Measurements from ENCODE around the gene XCR1.
"Not testable (repeated sequence)": the region's sequence is repeated elsewhere in the genome, so short reads cannot be mapped to it uniquely, and the experiment has no call there.

The XCR1 gene, protein sequence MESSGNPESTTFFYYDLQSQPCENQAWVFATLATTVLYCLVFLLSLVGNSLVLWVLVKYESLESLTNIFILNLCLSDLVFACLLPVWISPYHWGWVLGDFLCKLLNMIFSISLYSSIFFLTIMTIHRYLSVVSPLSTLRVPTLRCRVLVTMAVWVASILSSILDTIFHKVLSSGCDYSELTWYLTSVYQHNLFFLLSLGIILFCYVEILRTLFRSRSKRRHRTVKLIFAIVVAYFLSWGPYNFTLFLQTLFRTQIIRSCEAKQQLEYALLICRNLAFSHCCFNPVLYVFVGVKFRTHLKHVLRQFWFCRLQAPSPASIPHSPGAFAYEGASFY

DNA sequence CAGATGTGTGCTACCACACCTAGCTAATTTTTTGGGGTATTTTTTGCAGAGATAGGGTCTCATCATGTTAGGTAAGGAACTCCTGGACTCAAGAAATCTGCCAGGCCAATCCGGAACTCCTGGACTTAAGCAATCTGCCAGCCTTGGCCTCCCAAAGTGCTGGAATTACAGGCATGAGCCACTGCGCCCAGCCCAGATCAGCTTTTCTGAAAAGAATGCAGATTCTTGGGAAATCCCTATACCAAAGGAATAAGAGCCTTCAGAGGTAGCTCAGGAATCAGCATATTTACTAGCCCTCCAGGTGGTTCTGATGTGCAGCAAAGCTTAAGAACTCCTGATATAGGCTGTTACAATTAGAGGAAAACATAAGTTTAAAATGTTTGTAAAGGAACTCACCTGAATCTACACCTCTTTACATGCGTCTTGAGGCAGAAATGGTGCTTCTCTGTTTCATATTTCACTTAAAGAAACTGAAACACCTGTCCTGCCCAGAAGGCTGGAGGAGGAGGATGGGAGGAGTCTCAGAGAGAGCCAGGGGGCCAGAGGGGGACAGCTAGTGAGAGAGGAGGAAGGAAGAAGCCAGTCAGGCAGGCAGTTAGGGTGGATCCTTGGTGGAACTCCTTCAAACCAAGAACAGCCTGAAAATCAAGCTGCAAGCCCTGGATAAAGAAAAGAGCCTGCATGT is at the start of gene XCR1:
TSS of gene XCR1 (minus strand) at position 463 of the 685 bp plus-strand sequence. CDS start 5,536 bp downstream, outside the sequence.
- no peak for DNase-seq

DNA sequence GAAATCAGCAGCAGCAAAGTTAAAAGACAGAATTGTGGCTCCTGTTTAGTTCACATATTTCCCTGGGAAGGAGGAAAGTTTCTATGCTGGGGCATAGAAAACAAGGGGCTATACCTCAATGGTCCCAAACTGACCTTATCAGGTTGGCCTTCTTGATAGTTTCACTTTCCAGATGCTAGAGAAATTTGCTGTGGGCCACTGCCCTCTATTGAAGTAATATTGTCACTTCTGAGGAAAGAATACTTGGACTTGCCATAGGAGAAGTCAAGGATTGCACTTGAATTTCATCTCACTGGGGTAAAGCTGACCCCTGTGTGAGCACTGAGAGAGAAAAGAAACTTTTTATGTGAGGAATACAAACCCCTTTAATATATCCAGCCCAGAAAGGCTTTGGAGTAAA is 49.3 kb upstream of the XCR1 start:
- no peak for DNase-seq

DNA sequence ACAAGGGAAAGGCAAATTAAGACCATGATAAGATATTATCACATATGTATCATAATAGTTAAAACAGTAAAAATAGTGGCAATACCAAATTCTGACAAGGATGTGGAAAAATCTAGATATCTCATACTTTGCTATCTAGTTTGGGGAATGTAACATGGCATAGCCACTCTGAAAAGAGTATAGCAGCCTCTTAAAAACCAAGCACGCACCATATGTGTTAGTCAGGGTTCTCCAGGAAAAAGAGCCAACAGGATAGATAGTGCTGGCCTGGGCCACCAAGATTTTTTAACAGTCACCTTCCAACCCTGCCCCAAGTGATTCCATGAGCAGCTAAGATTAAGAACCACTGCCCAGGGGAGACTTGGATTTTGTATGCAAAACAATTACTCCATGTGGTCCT is 48.5 kb upstream of the XCR1 start:
- DNase-seq, result no peak

DNA sequence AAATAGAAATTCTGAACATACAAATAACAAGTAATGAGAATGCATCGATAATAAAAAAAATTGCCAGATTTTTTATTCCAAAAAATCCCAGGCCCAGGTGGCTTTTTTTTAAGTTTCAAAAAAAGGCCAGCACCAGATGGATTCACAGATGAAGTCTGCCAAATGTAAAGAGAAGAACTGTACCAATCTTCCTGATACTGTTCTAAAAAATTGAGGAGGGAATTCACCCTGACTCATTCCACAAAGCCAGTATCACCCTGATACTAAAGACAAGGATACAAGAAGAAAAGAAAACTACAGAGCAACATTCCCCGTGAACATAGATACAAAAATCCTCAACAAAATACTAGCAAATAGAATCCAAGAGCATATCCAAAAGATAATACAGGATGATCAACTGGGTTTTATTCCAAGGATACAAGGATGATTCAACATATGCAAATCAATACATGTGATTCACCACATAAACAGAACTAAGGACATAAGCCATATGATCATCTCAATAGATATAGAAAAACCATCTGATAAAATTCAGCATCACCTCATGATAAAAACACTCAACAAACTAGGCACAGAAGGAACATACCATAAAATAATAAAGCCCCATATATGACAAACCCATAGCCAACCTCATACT is 44.1 kb upstream of the XCR1 start:
- DNase-seq, result no peak

DNA sequence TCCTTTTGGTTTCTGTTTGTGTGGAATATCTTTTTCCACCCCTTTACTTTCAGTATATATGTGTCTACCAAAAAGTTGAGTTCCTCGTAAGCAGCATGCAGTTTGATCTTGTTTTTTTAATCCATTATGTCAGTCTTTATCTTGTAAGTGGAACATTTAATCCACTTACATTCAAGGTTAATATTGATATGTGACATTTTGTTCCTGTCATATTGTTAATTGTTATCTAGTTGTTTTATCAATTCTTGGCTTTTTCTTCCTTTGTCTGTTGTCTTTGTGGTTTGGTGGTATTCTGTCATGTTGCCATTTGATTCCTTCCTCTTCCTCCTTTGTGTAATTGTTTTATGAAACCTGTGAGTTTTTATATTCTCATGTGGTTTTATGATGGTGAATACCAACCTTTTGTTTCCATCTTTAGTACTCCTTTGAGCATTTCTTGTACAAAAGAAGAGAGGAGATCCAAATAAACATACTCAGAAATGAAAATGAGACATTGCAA is 43.4 kb upstream of the XCR1 start:
- no peak for DNase-seq

DNA sequence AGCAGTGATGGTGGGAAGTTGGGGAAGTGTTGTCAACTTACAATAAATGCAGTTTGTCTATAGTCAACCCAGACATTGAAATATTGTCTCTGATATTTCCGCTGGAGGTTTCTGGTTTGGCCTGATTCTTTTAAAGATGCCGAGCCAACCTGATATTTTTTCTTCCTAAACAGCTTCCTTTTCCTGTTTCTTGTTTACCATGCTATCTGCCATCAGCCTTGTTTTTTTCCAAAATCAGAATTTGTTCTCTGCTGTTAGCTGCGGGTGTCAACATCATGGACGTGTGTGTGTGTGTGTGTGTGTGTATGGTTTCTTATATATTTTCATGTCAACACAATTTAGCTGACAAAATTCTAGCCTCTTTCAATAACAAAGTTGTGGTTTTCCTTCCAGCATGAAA is 41.2 kb upstream of the XCR1 start:
- no peak for DNase-seq

DNA sequence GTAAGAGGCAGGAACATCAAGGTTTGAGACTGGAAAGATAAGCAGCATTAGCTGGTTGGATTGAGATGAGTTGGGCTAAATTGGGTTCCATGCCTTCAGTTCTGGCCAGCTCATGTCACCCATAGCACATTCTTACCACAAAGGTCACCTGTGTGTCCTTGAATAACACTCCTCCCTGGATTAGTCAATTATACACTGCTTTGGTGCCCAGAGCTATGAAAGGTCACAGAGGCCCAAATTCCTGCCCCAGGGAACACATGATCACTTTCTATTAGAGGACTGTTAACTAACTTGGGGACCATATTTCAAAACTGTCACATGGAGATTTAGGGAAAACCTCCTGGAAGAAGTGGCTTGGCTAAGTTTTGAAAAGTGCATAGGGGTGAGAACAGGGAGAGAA is 40.1 kb upstream of the XCR1 start:
- DNase-seq, result no peak

DNA sequence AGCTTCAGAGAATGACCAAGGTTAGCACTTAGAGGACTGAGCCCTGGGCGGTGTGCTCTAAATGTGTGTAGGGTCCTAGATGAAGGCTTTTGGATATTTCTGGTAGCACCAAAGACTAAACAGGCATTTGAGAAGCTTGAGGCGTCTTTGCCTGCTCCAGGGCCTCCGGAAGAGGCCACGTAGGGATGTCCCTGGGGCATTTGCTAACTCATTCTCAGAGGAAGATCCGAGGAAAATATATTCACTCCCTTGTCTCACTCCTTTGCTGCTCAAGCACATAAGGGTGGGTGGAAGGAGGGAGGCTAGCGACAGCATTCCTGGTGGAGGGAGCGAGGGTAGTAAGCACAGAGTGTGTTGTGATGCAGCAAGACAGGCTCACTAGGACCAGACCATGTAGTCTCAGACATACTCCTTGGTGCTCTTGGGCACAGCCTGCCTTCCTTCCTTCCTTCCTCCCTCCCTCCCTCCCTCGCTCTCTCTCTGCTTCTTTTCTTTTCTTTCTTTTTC is 38.5 kb upstream of the XCR1 start:
- DNase-seq, result peak; percentile 11

DNA sequence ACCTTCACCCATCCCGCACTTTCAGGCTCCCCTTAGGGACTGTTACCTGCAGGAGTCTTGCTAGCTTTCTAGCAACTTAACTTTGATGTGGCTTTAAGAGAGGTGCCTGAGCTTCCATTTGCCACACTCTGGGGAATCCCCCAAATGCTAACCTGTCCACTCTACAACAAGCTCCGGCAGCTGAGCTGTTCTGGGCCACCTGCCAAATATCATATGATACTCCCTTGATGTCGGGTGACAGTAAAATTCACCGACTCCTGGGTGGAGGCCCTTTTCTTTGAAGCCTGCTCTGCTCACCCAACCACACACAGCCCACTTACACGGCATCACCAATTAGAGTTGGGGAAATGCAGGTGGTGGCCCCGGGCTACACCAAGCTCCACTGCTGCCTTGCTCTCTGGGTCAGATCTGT is 38.0 kb upstream of the XCR1 start:
- peak; percentile 85 for DNase-seq

DNA sequence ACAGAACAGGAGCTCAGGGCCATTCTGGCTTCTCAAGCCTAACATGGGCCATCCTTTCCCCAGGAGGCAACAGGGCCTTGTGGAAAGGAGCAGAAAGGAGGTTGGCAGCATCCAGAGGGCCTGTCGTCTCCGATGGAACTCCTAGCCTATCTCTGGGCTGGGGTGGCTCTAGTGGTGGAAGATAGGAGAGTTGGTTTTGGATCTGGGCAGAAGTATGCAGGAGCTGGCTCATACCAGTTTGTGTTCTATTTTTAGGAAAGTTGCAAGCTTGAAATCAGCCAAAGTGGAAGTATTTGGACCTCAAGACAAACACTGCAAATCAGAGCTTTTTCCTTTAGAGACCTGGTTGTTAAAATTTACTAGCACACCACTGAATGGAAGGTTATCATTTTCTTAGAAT is 35.4 kb upstream of the XCR1 start:
- no peak for DNase-seq

DNA sequence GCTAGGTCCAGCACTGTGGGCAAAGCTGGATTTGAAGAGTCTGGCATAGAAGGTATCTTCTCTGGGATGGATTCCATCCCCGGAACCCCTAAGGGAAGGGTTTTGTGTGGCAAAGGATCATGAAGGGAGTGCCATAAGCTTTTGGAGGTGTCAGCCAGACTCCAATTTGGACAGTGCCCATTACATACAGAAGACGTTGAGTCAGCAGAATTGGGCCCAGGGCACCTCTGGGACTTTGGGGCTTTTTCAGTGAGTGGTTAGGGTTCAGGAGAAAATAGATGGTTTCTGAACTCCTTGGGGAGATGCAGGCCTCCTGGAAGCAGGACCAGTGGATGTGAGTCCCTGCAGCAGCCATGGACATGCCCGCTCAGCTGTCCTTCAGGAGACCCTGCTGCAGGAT is 34.6 kb upstream of the XCR1 start:
- no peak for DNase-seq

DNA sequence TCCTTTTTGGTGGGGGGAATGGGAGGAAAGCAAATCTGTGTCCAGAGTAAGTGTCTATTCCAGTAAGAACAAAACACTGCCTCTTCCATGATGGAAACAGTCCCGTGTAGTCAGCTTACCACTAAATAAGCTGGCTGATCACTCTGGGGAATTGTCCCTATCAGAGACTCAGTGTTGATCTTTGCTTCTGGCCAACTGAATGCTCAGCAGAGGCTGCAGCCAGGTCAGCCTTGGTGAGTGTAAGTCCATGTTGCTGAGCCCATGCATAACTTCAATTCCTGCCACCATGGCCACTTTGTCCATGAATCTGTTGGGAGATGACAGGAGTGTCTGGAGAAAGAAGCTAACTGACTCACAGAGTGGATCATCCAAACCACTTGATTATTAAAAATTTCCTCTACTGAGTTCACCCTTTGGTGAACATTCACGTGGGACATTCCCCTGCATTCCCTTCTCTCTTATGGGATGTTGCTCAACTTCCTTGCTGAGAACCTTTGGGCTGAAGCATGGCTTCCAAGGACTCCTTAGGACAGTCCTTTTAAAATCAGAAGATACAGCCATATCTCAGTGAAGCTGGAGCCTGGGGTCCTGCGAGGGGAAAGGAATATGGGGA is 33.9 kb upstream of the XCR1 start:
- DNase-seq, result no peak

DNA sequence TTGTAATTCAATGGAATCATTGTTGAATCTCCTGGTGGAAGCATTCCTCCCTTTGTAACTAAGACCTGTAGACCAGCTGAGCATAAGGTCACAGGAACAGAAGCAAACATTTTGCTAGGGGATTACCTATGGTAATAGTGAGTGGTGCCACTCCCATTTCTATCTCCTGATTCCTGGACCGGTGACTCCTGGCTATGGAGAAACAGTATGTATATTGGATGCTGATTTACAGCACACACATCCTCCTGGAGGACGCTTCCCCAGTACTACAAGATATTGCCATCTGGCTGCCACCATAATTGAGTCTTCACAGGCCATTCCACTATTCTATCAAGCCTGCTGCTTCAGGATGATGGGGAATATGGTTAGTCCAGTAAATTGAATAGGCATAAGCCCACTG is 33.3 kb upstream of the XCR1 start:
- no peak for DNase-seq

DNA sequence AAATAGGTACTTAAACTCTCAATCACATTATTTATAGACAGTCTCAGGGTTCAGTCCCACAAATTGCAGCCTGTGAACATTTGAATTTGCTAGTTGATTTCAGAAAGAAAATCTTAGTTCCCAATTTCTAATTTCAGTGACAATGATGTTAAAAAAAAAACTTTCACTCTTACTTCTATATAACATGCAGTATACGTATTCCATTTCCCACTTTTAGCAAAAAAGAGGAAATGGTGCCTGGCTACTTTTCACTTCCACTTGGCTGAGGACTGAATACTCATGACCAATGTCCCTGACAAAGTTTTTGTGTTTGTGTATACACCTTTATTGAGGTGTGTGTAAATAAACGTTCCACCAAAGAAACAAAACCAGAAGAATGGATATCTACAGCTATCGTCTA is 32.1 kb upstream of the XCR1 start:
- no peak for DNase-seq

DNA sequence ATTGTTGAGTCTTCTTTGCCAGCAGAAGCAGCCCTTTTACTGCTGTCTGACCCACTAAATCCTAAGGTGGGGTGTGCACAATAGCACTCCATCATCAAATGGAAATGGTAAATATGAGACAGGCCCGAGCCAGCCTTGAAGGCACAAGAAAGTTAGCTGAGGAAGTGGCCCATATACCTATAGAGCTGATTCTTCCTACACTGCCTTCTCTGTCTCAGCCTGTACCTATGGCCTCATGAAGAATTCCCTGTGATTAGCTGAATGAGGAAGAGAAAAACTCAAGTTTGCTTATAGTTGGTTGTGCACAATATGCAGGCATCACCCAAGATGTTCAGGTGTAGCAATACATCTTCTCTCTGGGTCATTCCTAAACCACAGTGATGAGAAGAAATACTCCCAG is 31.7 kb upstream of the XCR1 start:
- no peak for DNase-seq

DNA sequence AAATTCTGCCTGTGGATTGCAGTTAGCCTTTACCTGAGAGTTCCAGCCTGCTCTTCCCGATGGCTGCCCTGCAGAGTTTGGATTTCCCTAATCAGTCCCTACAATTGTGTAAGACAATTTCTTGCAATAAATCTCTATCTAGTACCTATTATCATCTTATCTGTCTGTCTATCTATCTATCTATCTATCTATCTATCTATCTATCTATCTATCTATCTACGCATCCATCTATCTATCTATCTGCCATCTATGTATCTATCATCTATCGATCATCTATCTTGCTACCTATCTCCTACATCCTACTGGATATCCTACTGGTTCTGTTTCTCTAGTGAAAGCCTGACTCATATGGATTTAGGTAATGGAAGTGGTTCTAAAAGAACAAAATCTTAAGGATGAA is 30.4 kb upstream of the XCR1 start:
- DNase-seq, result no peak

DNA sequence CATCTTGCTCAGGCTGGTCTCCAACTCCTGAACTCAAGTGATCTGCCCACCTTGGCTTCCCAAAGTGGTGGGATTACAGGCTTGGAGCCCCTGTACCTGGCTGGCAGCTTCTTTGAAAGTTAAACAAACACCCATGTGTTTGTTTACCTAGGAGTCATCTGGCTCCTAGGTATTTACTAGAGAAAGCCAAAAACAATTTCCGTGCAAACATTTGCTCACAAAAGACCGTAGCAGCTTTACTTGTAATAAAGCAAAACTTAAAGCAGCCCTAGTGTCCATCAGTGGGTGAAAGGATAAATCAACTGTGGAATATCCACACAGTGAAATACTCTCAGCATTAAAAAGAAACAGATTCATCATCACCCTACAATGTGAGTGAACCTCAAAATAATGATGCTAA is 29.4 kb upstream of the XCR1 start:
- DNase-seq, result no peak

DNA sequence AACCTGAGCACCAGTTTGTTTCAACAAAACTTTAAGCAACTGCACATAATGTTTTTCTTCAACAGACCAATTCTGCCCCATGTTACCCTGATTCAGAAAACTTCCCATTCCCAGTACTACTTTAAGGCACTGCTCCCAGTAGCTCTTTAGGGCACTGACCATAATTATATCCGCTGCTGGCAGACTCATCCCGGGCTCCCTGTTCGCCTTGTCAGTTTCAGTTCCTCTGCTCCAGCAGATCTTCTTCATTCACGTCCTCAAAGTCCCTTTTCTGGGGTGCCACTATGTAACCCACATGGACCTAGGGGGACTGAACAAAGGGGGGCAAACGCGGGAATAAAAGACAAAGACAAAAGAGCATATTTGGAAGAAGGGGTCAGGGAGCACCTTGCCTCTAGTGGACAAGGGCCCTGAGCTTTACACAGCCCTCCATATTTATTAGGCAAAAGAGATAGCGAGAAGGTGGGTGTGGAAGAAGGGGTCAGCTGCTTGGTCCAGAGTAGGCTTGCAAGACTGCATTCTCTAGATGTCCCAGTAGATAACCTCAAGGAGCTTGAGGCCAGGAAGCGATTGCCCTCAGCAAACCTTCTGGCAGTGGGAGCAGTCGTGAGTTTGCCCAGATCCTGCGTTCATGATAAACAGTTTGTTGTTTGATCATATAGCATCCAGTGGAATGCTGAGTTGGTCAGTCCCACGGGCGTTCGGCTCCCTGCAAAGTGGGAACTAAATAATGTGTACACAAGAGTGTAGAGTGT is 26.7 kb upstream of the XCR1 start:
- not testable (repeated sequence) for DNase-seq

DNA sequence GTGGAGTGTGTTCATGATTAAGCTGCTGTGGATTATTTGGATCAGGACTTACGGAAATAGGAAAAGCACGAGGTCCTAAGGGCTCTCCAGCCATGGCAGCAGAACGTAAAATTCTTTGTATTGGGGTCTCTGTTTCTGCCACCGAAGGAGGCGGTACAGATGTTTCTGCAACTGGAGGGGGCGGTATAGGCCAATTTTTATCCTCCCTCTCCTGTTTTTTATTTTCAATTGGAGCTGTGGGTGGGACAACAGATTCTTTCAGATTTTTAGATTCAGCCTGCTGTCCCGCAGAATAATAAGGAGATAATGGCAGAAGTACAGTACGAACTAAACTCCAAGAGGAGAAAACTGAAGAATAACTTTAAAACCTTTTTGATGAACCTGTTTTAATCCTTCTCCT is 26.0 kb upstream of the XCR1 start:
- not testable (repeated sequence) for DNase-seq

DNA sequence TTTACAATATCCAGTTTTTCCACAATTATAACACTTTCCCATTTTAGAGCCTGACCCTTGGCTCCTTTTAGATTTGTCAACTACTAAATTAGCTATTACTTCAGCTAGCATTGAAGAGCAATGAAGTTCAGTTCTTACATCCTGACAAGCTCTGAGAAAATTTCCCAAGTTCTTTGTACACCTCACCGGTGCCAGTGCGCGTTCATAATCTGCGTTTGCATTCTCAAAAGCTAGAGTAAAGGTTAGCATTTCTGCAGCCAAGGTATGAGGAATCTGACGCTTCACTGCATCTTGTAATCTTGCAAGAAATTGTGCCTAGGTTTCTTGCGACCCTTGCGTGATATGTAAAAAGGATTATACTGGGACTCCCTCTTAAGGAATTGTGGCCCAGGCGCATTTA is 25.2 kb upstream of the XCR1 start:
- no peak for DNase-seq

DNA sequence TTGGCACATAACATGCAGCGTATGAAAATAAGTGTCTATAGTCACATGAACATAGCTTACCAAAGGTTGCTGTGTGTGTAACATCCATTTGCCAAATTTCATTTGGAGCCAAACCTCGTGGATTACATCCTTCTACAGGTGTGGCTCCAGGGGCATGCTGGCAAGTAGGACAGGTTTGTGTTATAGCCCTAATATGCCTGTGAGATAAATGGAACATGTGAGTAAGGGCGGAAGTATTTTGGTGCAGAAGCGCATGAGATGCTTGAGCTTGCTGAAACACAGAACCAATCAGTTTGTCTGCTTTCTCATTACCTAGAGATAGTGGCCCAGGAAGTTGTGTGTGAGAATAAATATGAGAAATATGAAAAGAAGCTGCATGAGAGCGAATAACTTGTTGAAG is 21.8 kb upstream of the XCR1 start:
- no peak for DNase-seq

DNA sequence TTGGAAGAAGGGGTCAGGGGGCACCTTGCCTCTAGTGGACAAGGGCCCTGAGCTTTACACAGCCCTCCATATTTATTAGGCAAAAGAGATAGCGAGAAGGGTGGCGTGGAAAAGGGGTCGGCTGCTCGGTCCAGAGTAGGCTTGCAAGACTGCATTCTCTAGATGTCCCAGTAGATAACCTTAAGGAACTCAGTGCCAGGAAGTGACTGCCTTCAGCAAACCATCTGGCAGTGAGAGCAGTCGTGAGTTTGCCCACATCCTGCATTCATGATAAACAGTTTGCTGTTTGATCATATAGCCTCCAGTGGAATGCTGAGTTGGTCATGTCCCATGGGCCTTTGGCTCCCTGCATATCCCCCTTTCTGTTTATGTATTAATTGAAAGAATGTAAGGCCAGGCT is 18.9 kb upstream of the XCR1 start:
- not testable (repeated sequence) for DNase-seq

DNA sequence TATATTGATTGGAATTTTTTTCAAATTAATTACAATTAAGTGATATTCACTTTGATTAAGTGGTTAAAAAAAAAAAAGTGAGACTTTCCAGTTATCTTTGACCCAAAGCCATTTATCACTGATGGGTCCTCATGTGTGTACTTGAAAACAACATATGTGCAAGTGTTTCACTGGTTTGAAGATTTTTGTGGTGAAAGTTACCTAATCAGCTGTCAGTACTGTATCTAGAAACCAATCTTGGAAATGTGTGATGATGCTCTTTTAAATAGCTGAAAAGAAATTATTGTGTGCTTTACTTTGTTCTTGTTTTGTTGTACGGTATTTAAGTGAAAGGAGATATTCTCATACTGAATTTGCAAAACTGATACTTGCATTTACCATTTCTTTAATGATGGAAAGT is 11.6 kb upstream of the XCR1 start:
- DNase-seq, result no peak

Measured in NCI-H2171 (cell line).